Measurements from ENCODE around the gene PLCL1. TPM values are rescaled to one million over a fixed set of nuclear protein-coding genes. Genes with fewer than 3 reads are reported as not detected.

Gene PLCL1
- total RNA-seq, 1 donor from 2014 or later: 0.04 TPM

- no peak overlapping the region for H3K27ac Mint-ChIP-seq
- no peaks in the 10 kb centered on the region for H3K36me3 Mint-ChIP-seq (ENCODE audit: low read depth)
- H3K4me3 Mint-ChIP-seq: no peak overlapping the region
- ATAC-seq (ENCODE audit: low read depth) (no peak), DNase-seq (no peak)
- intact Hi-C loops (cut with micrococcal nuclease): no loop called here
- no peaks in the 10 kb centered on the region for H3K27me3 Mint-ChIP-seq
- ChIA-PET CTCF (no interaction called here), POLR2A (no interaction called here)
- H3K4me1 Mint-ChIP-seq: no peaks in the 10 kb centered on the region
- TF ChIP-seq CTCF (IDR thresholded peaks at IDR 0.05): no peak
- no peaks in the 10 kb centered on the region for H3K9me3 Mint-ChIP-seq
Measured at GRCh38 chr2:197924483-197924882, 120.1 kb downstream of the PLCL1 start.

- Mint-ChIP-seq H3K4me1 (no peaks in the 10 kb centered on the region), H3K9me3 (no peaks in the 10 kb centered on the region), H3K27me3 (no peaks in the 10 kb centered on the region), H3K36me3 (ENCODE audit: low read depth) (no peaks in the 10 kb centered on the region), H3K27ac (no peak overlapping the region), H3K4me3 (no peak overlapping the region)
- DNase-seq: no peak
- no peak for TF ChIP-seq CTCF (IDR thresholded peaks at IDR 0.05)
- intact Hi-C loops (cut with micrococcal nuclease): no loop called here
- no peak for ATAC-seq (ENCODE audit: low read depth)
- POLR2A ChIA-PET: no interaction called here
- CTCF ChIA-PET: no interaction called here
Measured at GRCh38 chr2:197925204-197925603, 120.8 kb downstream of the PLCL1 start.

- Mint-ChIP-seq H3K4me1 (no peaks in the 10 kb centered on the region), H3K27ac (no peak overlapping the region), H3K9me3 (no peaks in the 10 kb centered on the region), H3K4me3 (no peak overlapping the region), H3K27me3 (no peaks in the 10 kb centered on the region), H3K36me3 (ENCODE audit: low read depth) (no peaks in the 10 kb centered on the region)
- intact Hi-C loops (cut with micrococcal nuclease): no loop called here
- DNase-seq (no peak), ATAC-seq (ENCODE audit: low read depth) (no peak)
- CTCF ChIA-PET: no interaction called here
- TF ChIP-seq CTCF (IDR thresholded peaks at IDR 0.05): no peak
- POLR2A ChIA-PET: no interaction called here
Measured at GRCh38 chr2:197925976-197926375, 121.6 kb downstream of the PLCL1 start.

GRCh38 chr2:197926673-197927072 is 122.3 kb downstream of the PLCL1 start:
- intact Hi-C loops (cut with micrococcal nuclease): no loop called here
- DNase-seq (no peak), ATAC-seq (ENCODE audit: low read depth) (no peak)
- Mint-ChIP-seq H3K4me1 (no peaks in the 10 kb centered on the region), H3K9me3 (no peaks in the 10 kb centered on the region), H3K36me3 (ENCODE audit: low read depth) (no peaks in the 10 kb centered on the region), H3K27me3 (no peaks in the 10 kb centered on the region), H3K4me3 (no peak overlapping the region), H3K27ac (no peak overlapping the region)
- no peak for TF ChIP-seq CTCF (IDR thresholded peaks at IDR 0.05)
- ChIA-PET CTCF (no interaction called here), POLR2A (no interaction called here)

GRCh38 chr2:197927994-197928393 is 123.6 kb downstream of the PLCL1 start:
- Mint-ChIP-seq H3K9me3 (no peaks in the 10 kb centered on the region), H3K27me3 (no peaks in the 10 kb centered on the region), H3K4me1 (no peaks in the 10 kb centered on the region), H3K27ac (no peak overlapping the region), H3K36me3 (ENCODE audit: low read depth) (no peaks in the 10 kb centered on the region), H3K4me3 (no peak overlapping the region)
- ChIA-PET CTCF (no interaction called here), POLR2A (no interaction called here)
- intact Hi-C loops (cut with micrococcal nuclease): no loop called here
- ATAC-seq (ENCODE audit: low read depth): no peak
- no peak for DNase-seq
- no peak for TF ChIP-seq CTCF (IDR thresholded peaks at IDR 0.05)

Data from activated B cell treated with CpG ODN at 0.5 μM for 24 hours (primary cell).